Activated T-helper 1 cell treated with anti-CD3 and anti-CD28 coated beads, Interleukin-12 subunit alpha, Interleukin-12 subunit beta, Interleukin-2, Interleukin-4 antibody, amounts not matched to agents 30 ng/mL and 10 ng/mL and 1 ng/mL, durations not matched to agents 14 hours and 24 hours and 36 hours (primary cell): Measurements from ENCODE around the gene SLC9B1. TPM values are rescaled to one million over a fixed set of nuclear protein-coding genes. Genes with fewer than 3 reads are reported as not detected.
"Not testable (repeated sequence)": the region's sequence is repeated elsewhere in the genome, so short reads cannot be mapped to it uniquely, and the experiment has no call there.

Experiments used
- DNase-seq: peaks from one replicate; pipeline ENCODE4 v3.0.0; 2021; ENCODE audit warnings: low spot score
- H3K27ac Mint-ChIP-seq: one replicate; pipeline ENCODE4 v1.8.0; 2021; ENCODE audit warnings: mild to moderate bottlenecking, mixed read lengths
- H3K27me3 Mint-ChIP-seq: one replicate; pipeline ENCODE4 v1.8.0; 2022; ENCODE audit warnings: mild to moderate bottlenecking, moderate library complexity, mixed read lengths; ENCODE audit not compliant: insufficient read depth
- H3K36me3 Mint-ChIP-seq: one replicate; pipeline ENCODE4 v1.8.0; 2021; ENCODE audit warnings: low read depth, mixed read lengths
- H3K4me1 Mint-ChIP-seq: one replicate; pipeline ENCODE4 v1.8.0; 2021; ENCODE audit warnings: low read depth, mixed read lengths
- H3K4me3 Mint-ChIP-seq: one replicate; pipeline ENCODE4 v1.8.0; 2021; ENCODE audit warnings: mild to moderate bottlenecking, moderate library complexity, mixed read lengths
- H3K9me3 Mint-ChIP-seq: one replicate; pipeline ENCODE4 v1.8.0; 2021; ENCODE audit warnings: mixed read lengths
- intact Hi-C: fragments of 100-400 bp; cut with micrococcal nuclease; formaldehyde crosslinking; loops from one replicate; pipeline ENCODE4 v1.15.1; 2024
- total RNA-seq: library from RNA; stranded (reverse); gene quantifications from 2 replicates; pipeline ENCODE4 v1.2.3, GENCODE V29; 2022

The SLC9B1 gene
- total RNA-seq, 1 donor from 2014 or later = 0.52 TPM

DNA sequence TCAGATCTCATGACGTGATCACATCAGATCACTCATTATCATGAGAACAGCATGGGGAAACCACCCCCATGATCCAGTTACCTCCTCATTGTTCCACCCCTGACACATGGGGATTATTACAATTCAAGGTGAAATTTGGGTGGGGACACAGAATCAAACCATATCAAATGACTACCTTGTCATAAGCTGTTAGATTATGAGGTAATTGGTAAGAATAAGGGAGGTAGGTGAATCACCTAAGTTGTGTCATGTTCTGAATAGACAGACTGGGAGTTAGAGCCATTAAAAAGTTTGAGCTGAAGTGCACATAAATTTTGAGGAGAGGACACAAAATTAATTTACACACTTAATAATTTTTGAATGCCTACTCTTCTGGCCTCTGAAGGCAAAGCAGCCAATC lies 24.7 kb downstream of the SLC9B1 start:
- intact Hi-C loops = no loop called here
- H3K4me1 Mint-ChIP-seq = peaks cover under 1% of the 10 kb centered on the region
- H3K27ac Mint-ChIP-seq = no peak overlapping the region
- no peaks in the 10 kb centered on the region for H3K27me3 Mint-ChIP-seq
- no peak for DNase-seq
- peaks cover 9% of the 10 kb centered on the region for H3K36me3 Mint-ChIP-seq
- H3K9me3 Mint-ChIP-seq = peaks cover 33% of the 10 kb centered on the region
- H3K4me3 Mint-ChIP-seq = no peak overlapping the region

DNA sequence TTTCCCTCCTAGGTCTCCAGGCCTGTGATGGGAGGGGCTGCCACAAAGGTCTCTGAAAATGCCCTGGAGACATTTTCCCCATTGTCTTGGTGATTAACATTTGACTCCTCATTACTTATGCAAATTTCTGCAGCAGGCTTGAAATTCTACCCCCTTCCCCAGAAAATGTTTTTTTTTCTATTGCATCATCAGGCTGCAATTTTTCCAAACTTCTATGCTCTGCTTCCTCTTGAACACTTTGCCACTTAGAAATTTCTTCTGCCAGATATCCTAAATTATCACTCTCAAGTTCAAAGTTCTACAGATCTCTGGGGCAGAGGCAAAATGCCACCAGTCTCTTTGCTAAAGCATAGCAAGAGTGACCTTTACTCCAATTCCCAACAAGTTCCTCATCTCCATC lies 25.5 kb downstream of the SLC9B1 start:
- H3K36me3 Mint-ChIP-seq, H3K4me1 Mint-ChIP-seq, H3K27me3 Mint-ChIP-seq, H3K4me3 Mint-ChIP-seq, DNase-seq, intact Hi-C loops, H3K27ac Mint-ChIP-seq: not testable (repeated sequence)
- peaks cover 30% of the 10 kb centered on the region for H3K9me3 Mint-ChIP-seq

- intact Hi-C loops = no loop called here
- peaks cover 15% of the 10 kb centered on the region for H3K9me3 Mint-ChIP-seq
- DNase-seq = no peak
- H3K27me3 Mint-ChIP-seq = no peaks in the 10 kb centered on the region
- H3K4me1 Mint-ChIP-seq = peaks cover 29% of the 10 kb centered on the region
- peaks cover 14% of the 10 kb centered on the region for H3K36me3 Mint-ChIP-seq
- H3K27ac Mint-ChIP-seq = peak overlapping the region; percentile 62
- peak overlapping the region; percentile 66 for H3K4me3 Mint-ChIP-seq
Measured at GRCh38 chr4:102988429-102989020, 31.0 kb downstream of the SLC9B1 start.

GRCh38 chr4:102981005-102981404 lies 38.5 kb downstream of the SLC9B1 start:
- Mint-ChIP-seq H3K36me3 (peaks cover 3% of the 10 kb centered on the region), H3K4me1 (no peaks in the 10 kb centered on the region), H3K27ac (no peak overlapping the region), H3K9me3 (peaks cover 14% of the 10 kb centered on the region), H3K27me3 (no peaks in the 10 kb centered on the region), H3K4me3 (no peak overlapping the region)
- intact Hi-C loops = no loop called here
- DNase-seq = no peak

- H3K4me3 Mint-ChIP-seq, H3K36me3 Mint-ChIP-seq, intact Hi-C loops, H3K4me1 Mint-ChIP-seq, H3K9me3 Mint-ChIP-seq, H3K27ac Mint-ChIP-seq, H3K27me3 Mint-ChIP-seq, DNase-seq: not testable (repeated sequence)
Measured at GRCh38 chr4:102961813-102962212, 57.7 kb downstream of the SLC9B1 start.

DNA sequence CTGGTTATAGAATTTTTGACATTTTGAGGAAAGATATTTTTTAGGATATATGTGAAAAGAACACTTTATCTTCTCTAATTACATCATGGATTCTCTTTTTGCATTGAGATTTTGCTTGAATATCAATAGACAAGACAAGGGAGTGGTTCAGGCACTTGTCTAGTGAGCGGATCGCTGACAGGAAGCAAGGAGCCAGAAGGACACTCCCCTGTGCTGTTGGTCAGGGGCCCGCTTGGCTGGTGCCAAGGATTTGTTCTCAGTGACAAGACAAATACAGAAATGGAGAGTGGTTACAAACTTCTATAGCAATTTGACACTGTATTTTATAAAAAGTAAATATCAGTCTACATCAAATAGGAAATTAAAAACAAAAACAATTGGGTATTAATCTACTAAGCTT lies 60.0 kb downstream of the SLC9B1 start:
- no peak for DNase-seq
- peaks cover 2% of the 10 kb centered on the region for H3K27me3 Mint-ChIP-seq
- no peaks in the 10 kb centered on the region for H3K4me1 Mint-ChIP-seq
- intact Hi-C loops = no loop called here
- H3K9me3 Mint-ChIP-seq = peaks cover 15% of the 10 kb centered on the region
- no peak overlapping the region for H3K27ac Mint-ChIP-seq
- no peak overlapping the region for H3K4me3 Mint-ChIP-seq
- peaks cover 1% of the 10 kb centered on the region for H3K36me3 Mint-ChIP-seq

DNA sequence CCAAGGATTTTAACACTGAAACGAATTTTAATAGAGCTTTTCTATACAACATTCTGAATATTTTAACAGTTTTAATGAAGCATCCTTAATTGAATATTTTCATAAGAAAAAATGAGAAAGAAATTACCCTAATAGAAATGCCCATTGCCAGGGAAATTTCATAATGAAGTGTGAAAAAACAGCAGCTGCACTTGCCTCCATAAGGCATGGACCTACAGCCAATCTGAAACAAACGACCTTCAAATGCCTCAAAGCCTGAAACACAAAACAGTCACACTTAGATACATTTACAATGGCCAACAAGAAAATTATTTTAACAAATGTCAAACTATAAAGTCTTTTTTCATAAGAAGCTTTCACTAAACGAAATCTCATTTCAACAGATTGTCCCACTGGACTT lies 74.4 kb downstream of the SLC9B1 start:
- H3K27me3 Mint-ChIP-seq = peaks cover 2% of the 10 kb centered on the region
- DNase-seq = no peak
- H3K9me3 Mint-ChIP-seq = peaks cover 9% of the 10 kb centered on the region
- no peaks in the 10 kb centered on the region for H3K36me3 Mint-ChIP-seq
- no peak overlapping the region for H3K27ac Mint-ChIP-seq
- intact Hi-C loops = no loop called here
- no peak overlapping the region for H3K4me3 Mint-ChIP-seq
- H3K4me1 Mint-ChIP-seq = no peaks in the 10 kb centered on the region

DNA sequence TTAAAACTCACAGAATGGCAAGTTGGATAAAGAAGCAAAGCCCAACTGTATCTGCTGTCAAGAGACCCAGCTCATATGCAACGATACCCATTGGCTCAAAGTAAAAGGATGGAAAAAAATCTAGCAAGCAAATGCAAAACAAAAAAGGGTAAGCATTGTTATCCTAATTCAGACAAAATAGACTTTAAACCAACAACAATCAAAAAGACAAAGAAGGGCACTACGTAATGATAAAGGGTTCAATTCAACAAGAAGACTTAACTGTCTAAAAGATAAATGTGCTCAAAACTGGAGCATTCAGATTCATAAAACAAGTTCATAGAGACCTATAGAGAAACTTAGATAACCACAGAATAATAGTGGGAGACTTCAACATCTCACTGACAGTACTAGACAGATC lies 81.4 kb downstream of the SLC9B1 start:
- intact Hi-C loops, H3K27me3 Mint-ChIP-seq, H3K4me3 Mint-ChIP-seq: not testable (repeated sequence)

DNA sequence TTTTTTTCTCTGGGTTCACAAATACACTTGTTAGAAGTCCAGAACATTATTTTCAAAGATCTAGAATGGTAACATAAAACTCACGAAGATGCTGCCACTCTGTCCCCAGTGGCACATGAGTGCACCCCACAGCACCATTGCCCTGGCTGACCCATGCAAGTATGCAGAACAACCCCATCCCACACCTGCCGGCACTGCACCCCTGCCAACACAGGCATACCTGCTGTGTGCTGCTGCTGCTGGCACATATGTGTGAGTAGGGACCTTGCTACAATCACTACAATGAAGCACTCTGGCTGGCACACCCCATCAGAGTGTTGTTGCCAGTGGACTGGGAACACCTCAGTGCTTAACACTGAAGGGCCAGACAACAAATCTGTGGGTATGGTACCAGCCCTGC lies 83.8 kb downstream of the SLC9B1 start:
- Mint-ChIP-seq H3K36me3 (no peaks in the 10 kb centered on the region), H3K9me3 (peaks cover 7% of the 10 kb centered on the region), H3K27ac (no peak overlapping the region), H3K4me1 (no peaks in the 10 kb centered on the region), H3K4me3 (no peak overlapping the region), H3K27me3 (peaks cover 6% of the 10 kb centered on the region)
- no peak for DNase-seq
- intact Hi-C loops = no loop called here

More for the DNA sequence above, 81.4 kb downstream of the SLC9B1 start:
- H3K36me3 Mint-ChIP-seq, H3K4me1 Mint-ChIP-seq, H3K27ac Mint-ChIP-seq, DNase-seq: not testable (repeated sequence)
- peaks cover 12% of the 10 kb centered on the region for H3K9me3 Mint-ChIP-seq

- intact Hi-C loops, H3K27me3 Mint-ChIP-seq, H3K36me3 Mint-ChIP-seq, H3K4me3 Mint-ChIP-seq, H3K4me1 Mint-ChIP-seq, DNase-seq, H3K27ac Mint-ChIP-seq: not testable (repeated sequence)
- H3K9me3 Mint-ChIP-seq = peaks cover 21% of the 10 kb centered on the region
Measured at GRCh38 chr4:102919697-102920096, 99.8 kb downstream of the SLC9B1 start.

DNA sequence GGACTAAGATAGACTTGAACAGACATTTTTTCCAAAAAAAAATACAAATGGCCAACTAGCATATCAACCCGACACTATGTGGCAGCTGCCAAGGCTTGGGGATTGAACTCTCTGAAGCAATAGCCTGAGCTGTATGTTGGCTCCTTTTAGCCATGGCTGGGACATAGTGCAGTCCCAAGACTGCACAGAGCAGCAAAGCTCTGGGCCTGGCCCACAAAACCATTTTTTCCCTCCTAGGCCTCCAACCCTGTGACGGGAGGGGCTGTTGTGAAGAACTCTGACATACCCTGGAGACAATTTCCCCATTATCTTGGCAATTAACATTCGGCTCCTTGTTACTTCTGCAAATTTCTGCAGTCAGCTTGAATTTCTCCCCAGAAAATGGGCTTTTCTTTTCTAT lies 100.6 kb downstream of the SLC9B1 start:
- H3K36me3 Mint-ChIP-seq = peaks cover 5% of the 10 kb centered on the region
- peaks cover 4% of the 10 kb centered on the region for H3K27me3 Mint-ChIP-seq
- no peak overlapping the region for H3K4me3 Mint-ChIP-seq
- no peaks in the 10 kb centered on the region for H3K4me1 Mint-ChIP-seq
- H3K9me3 Mint-ChIP-seq = peaks cover 25% of the 10 kb centered on the region
- intact Hi-C loops = no loop called here
- no peak for DNase-seq
- no peak overlapping the region for H3K27ac Mint-ChIP-seq

DNA sequence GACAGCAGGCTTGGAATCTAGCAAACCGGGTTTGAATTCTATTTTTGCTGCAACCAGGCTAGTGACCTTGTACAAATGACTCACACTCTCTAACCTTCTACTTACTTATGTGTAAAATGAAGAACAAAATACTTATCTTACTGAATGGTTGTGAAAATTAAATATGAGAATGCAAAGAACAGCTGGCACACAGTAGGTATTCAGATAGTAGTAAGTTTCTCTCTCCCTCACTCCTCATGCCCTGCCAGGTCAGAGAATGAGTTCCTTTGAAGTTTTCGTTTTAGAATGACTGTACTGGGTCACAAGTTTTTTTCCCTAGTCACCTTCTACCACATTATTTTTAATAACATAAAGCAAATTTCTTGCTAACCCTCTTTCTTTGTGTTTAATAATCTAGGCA lies 117.7 kb downstream of the SLC9B1 start:
- Mint-ChIP-seq H3K27me3 (peaks cover 2% of the 10 kb centered on the region), H3K27ac (no peak overlapping the region), H3K4me3 (no peak overlapping the region), H3K9me3 (no peaks in the 10 kb centered on the region), H3K4me1 (no peaks in the 10 kb centered on the region), H3K36me3 (no peaks in the 10 kb centered on the region)
- DNase-seq = no peak
- intact Hi-C loops = no loop called here

- H3K4me1 Mint-ChIP-seq, H3K4me3 Mint-ChIP-seq: not testable (repeated sequence)
Measured at GRCh38 chr4:102897610-102898009, 121.9 kb downstream of the SLC9B1 start.

DNA sequence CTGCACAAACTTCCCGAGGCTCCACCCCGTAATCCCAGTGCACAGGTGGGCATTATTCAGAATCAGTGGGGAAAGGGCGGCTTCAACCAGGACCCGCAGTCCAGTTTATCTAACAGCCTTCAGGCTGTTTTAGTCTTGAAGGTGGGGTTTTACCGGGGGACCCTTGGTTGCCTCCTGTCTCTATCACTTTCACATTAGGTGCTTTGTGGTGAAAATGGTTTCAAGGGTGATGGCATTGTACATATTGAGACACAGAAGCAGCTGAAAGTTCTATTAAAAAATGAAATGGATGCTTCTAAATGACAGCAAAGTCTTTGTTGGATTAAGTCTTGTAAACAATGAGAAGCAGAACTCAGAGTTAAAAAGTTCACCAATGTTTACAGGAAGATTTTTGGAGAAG lies 123.0 kb downstream of the SLC9B1 start:
- H3K27me3 Mint-ChIP-seq, H3K4me3 Mint-ChIP-seq, DNase-seq: not testable (repeated sequence)

More at GRCh38 chr4:102897610-102898009, 121.9 kb downstream of the SLC9B1 start:
- H3K36me3 Mint-ChIP-seq, intact Hi-C loops, H3K27me3 Mint-ChIP-seq, DNase-seq, H3K27ac Mint-ChIP-seq, H3K9me3 Mint-ChIP-seq: not testable (repeated sequence)

More for the DNA sequence above, 123.0 kb downstream of the SLC9B1 start:
- H3K9me3 Mint-ChIP-seq, H3K27ac Mint-ChIP-seq, intact Hi-C loops, H3K36me3 Mint-ChIP-seq, H3K4me1 Mint-ChIP-seq: not testable (repeated sequence)
